Mucosa of rectum (tissue), 2 donors: Measurements from ENCODE around the gene ACTR2.
"Not testable (repeated sequence)": the region's sequence is repeated elsewhere in the genome, so short reads cannot be mapped to it uniquely, and the experiment has no call there.

Experiments used
- H3K27ac ChIP-seq, 2 donors: one replicate each; pipeline ENCODE4 v1.7.0; 2013; ENCODE audit warnings: inconsistent platforms in 2 of 2, low read depth in 2 of 2, low read length in 2 of 2
- H3K27me3 ChIP-seq, 2 donors: one replicate each; pipeline ENCODE4 v1.7.0; 2013; ENCODE audit warnings: low read length in 2 of 2; ENCODE audit not compliant: control insufficient read depth in 2 of 2, insufficient read depth in 2 of 2
- H3K36me3 ChIP-seq, 2 donors: one replicate each; pipeline ENCODE4 v1.7.0; 2013; ENCODE audit warnings: low read length in 2 of 2; ENCODE audit not compliant: control insufficient read depth in 2 of 2, insufficient read depth in 2 of 2
- H3K4me1 ChIP-seq, 2 donors: one replicate each; pipeline ENCODE4 v1.7.0; 2013; ENCODE audit warnings: low read length in 2 of 2, mild to moderate bottlenecking in 1 of 2; ENCODE audit not compliant: control insufficient read depth in 2 of 2, insufficient read depth in 2 of 2
- H3K4me3 ChIP-seq, 2 donors: one replicate each; pipeline ENCODE4 v1.7.0; 2013; ENCODE audit warnings: low read length in 2 of 2
- H3K9ac ChIP-seq, 2 donors: one replicate each; pipeline ENCODE4 v1.7.0; 2013; ENCODE audit warnings: low read length in 2 of 2, low read depth in 1 of 2, mild to moderate bottlenecking in 1 of 2
- H3K9me3 ChIP-seq, 2 donors: one replicate each; pipeline ENCODE4 v1.7.0; 2013; ENCODE audit warnings: low read length in 2 of 2; ENCODE audit not compliant: control insufficient read depth in 2 of 2
- donor health status: healthy.
- donor health status: Normal muscosa, but diverticular disease.

The ACTR2 gene

GRCh38 chr2:65305934-65306333 lies 78.3 kb downstream of the ACTR2 start:
- peaks cover under 1 to 6% of the 10 kb centered on the region in 2 donors for H3K4me1 ChIP-seq
- no peaks in the 10 kb centered on the region for H3K27me3 ChIP-seq
- no peak overlapping the region for H3K9ac ChIP-seq
- H3K4me3 ChIP-seq: no peak overlapping the region
- peaks cover 0 to under 1% of the 10 kb centered on the region in 2 donors for H3K36me3 ChIP-seq
- H3K9me3 ChIP-seq: no peaks in the 10 kb centered on the region
- H3K27ac ChIP-seq: no peak overlapping the region

- H3K36me3 ChIP-seq: peaks cover 19 to 31% of the 10 kb centered on the region in 2 donors
- H3K27ac ChIP-seq: peak overlapping the region in 1 of 2 donors; percentile 62
- H3K9me3 ChIP-seq: no peaks in the 10 kb centered on the region
- no peaks in the 10 kb centered on the region for H3K4me1 ChIP-seq
- no peak overlapping the region for H3K4me3 ChIP-seq
- H3K9ac ChIP-seq: no peak overlapping the region
- H3K27me3 ChIP-seq: no peaks in the 10 kb centered on the region
Observed at GRCh38 chr2:65309699-65310098, 82.1 kb downstream of the ACTR2 start.

GRCh38 chr2:65311049-65311448 lies 83.4 kb downstream of the ACTR2 start:
- Histone ChIP-seq H3K4me3 (no peak overlapping the region), H3K36me3 (peaks cover 26 to 32% of the 10 kb centered on the region in 2 donors), H3K27ac (no peak overlapping the region), H3K9ac (no peak overlapping the region), H3K27me3 (no peaks in the 10 kb centered on the region), H3K4me1 (no peaks in the 10 kb centered on the region), H3K9me3 (no peaks in the 10 kb centered on the region)

- H3K27ac ChIP-seq: no peak overlapping the region
- no peak overlapping the region for H3K4me3 ChIP-seq
- H3K4me1 ChIP-seq: no peaks in the 10 kb centered on the region
- no peaks in the 10 kb centered on the region for H3K9me3 ChIP-seq
- H3K9ac ChIP-seq: no peak overlapping the region
- peaks cover 32 to 37% of the 10 kb centered on the region in 2 donors for H3K36me3 ChIP-seq
- no peaks in the 10 kb centered on the region for H3K27me3 ChIP-seq
Observed at GRCh38 chr2:65311596-65311995, 84.0 kb downstream of the ACTR2 start.

- H3K27me3 ChIP-seq: no peaks in the 10 kb centered on the region
- no peaks in the 10 kb centered on the region for H3K4me1 ChIP-seq
- H3K4me3 ChIP-seq: no peak overlapping the region
- peaks cover 36 to 37% of the 10 kb centered on the region in 2 donors for H3K36me3 ChIP-seq
- no peak overlapping the region for H3K9ac ChIP-seq
- no peak overlapping the region for H3K27ac ChIP-seq
- no peaks in the 10 kb centered on the region for H3K9me3 ChIP-seq
Observed at GRCh38 chr2:65313126-65313953, 85.7 kb downstream of the ACTR2 start.

- H3K4me1 ChIP-seq: no peaks in the 10 kb centered on the region
- H3K9me3 ChIP-seq: no peaks in the 10 kb centered on the region
- H3K27me3 ChIP-seq: no peaks in the 10 kb centered on the region
- no peak overlapping the region for H3K9ac ChIP-seq
- no peak overlapping the region for H3K27ac ChIP-seq
- H3K4me3 ChIP-seq: no peak overlapping the region
- peaks cover 36 to 37% of the 10 kb centered on the region in 2 donors for H3K36me3 ChIP-seq
Observed at GRCh38 chr2:65313954-65314256, 86.3 kb downstream of the ACTR2 start.

GRCh38 chr2:65314801-65315441 lies 87.3 kb downstream of the ACTR2 start:
- Histone ChIP-seq H3K9me3 (no peaks in the 10 kb centered on the region), H3K27me3 (no peaks in the 10 kb centered on the region), H3K4me1 (peaks cover 0 to 4% of the 10 kb centered on the region in 2 donors), H3K9ac (no peak overlapping the region), H3K36me3 (peaks cover 36 to 37% of the 10 kb centered on the region in 2 donors), H3K4me3 (no peak overlapping the region), H3K27ac (no peak overlapping the region)

GRCh38 chr2:65316072-65316471 lies 88.4 kb downstream of the ACTR2 start:
- H3K36me3 ChIP-seq: peaks cover 35 to 36% of the 10 kb centered on the region in 2 donors
- H3K4me1 ChIP-seq: peaks cover 6 to 7% of the 10 kb centered on the region in 2 donors
- no peaks in the 10 kb centered on the region for H3K27me3 ChIP-seq
- no peak overlapping the region for H3K4me3 ChIP-seq
- no peak overlapping the region for H3K9ac ChIP-seq
- no peaks in the 10 kb centered on the region for H3K9me3 ChIP-seq
- no peak overlapping the region for H3K27ac ChIP-seq

GRCh38 chr2:65317351-65317750 lies 89.7 kb downstream of the ACTR2 start:
- not testable (repeated sequence) for H3K27me3 ChIP-seq, H3K4me3 ChIP-seq, H3K9ac ChIP-seq, H3K9me3 ChIP-seq, H3K27ac ChIP-seq, H3K4me1 ChIP-seq
- peaks cover 28 to 31% of the 10 kb centered on the region in 2 donors for H3K36me3 ChIP-seq

GRCh38 chr2:65317841-65318240 lies 90.2 kb downstream of the ACTR2 start:
- peaks cover 25 to 30% of the 10 kb centered on the region in 2 donors for H3K36me3 ChIP-seq
- H3K27ac ChIP-seq: no peak overlapping the region
- no peak overlapping the region for H3K4me3 ChIP-seq
- peaks cover 6 to 7% of the 10 kb centered on the region in 2 donors for H3K4me1 ChIP-seq
- no peaks in the 10 kb centered on the region for H3K9me3 ChIP-seq
- no peaks in the 10 kb centered on the region for H3K27me3 ChIP-seq
- H3K9ac ChIP-seq: no peak overlapping the region
